IPS-18c (cell line): Measurements from ENCODE around the gene BRWD1.
"Not testable (repeated sequence)": the region's sequence is repeated elsewhere in the genome, so short reads cannot be mapped to it uniquely, and the experiment has no call there.

Source experiments
- H3K4me3 ChIP-seq: 2 replicates; pipeline ENCODE4 v1.7.0; 2013; ENCODE audit warnings: low read depth, mild to moderate bottlenecking, low read length, moderate library complexity; ENCODE audit not compliant: insufficient read depth
- H3K9me3 ChIP-seq: one replicate; pipeline ENCODE4 v1.6.1; 2013; ENCODE audit warnings: mild to moderate bottlenecking, low read length, moderate library complexity; ENCODE audit not compliant: control insufficient read depth, insufficient read depth

Gene BRWD1

GRCh38 chr21:39169906-39170305, 143.5 kb downstream of the BRWD1 start:
- no peaks in the 10 kb centered on the region for H3K9me3 ChIP-seq
- H3K4me3 ChIP-seq, result no peak overlapping the region

GRCh38 chr21:39168800-39169199, 144.6 kb downstream of the BRWD1 start:
- Histone ChIP-seq H3K9me3 (no peaks in the 10 kb centered on the region), H3K4me3 (no peak overlapping the region)

GRCh38 chr21:39164523-39164922, 148.9 kb downstream of the BRWD1 start:
- Histone ChIP-seq H3K4me3 (no peak overlapping the region), H3K9me3 (no peaks in the 10 kb centered on the region)

GRCh38 chr21:39161064-39161463, 152.4 kb downstream of the BRWD1 start:
- Histone ChIP-seq H3K9me3 (no peaks in the 10 kb centered on the region), H3K4me3 (no peak overlapping the region)

- Histone ChIP-seq H3K9me3 (no peaks in the 10 kb centered on the region), H3K4me3 (no peak overlapping the region)
These were observed 153.9 kb downstream of the BRWD1 start for GRCh38 chr21:39159342-39160063.

GRCh38 chr21:39157241-39157640, 156.2 kb downstream of the BRWD1 start:
- not testable (repeated sequence) for H3K9me3 ChIP-seq, H3K4me3 ChIP-seq

GRCh38 chr21:39156024-39156423, 157.4 kb downstream of the BRWD1 start:
- Histone ChIP-seq H3K9me3 (no peaks in the 10 kb centered on the region), H3K4me3 (no peak overlapping the region)

- Histone ChIP-seq H3K9me3 (no peaks in the 10 kb centered on the region), H3K4me3 (no peak overlapping the region)
These were observed 157.9 kb downstream of the BRWD1 start for GRCh38 chr21:39155578-39155977.

GRCh38 chr21:39153842-39154241, 159.6 kb downstream of the BRWD1 start:
- Histone ChIP-seq H3K4me3 (no peak overlapping the region), H3K9me3 (no peaks in the 10 kb centered on the region)

- no peaks in the 10 kb centered on the region for H3K9me3 ChIP-seq
- H3K4me3 ChIP-seq, result no peak overlapping the region
These were observed 160.1 kb downstream of the BRWD1 start for GRCh38 chr21:39153373-39153772.

GRCh38 chr21:39152271-39152670, 161.2 kb downstream of the BRWD1 start:
- H3K4me3 ChIP-seq, result no peak overlapping the region
- no peaks in the 10 kb centered on the region for H3K9me3 ChIP-seq

- Histone ChIP-seq H3K4me3 (no peak overlapping the region), H3K9me3 (no peaks in the 10 kb centered on the region)
These were observed 162.6 kb downstream of the BRWD1 start for GRCh38 chr21:39150877-39151276.

GRCh38 chr21:39150316-39150715, 163.1 kb downstream of the BRWD1 start:
- no peak overlapping the region for H3K4me3 ChIP-seq
- H3K9me3 ChIP-seq, result no peaks in the 10 kb centered on the region

GRCh38 chr21:39149882-39150281, 163.6 kb downstream of the BRWD1 start:
- H3K9me3 ChIP-seq, result no peaks in the 10 kb centered on the region
- no peak overlapping the region for H3K4me3 ChIP-seq

- no peaks in the 10 kb centered on the region for H3K9me3 ChIP-seq
- H3K4me3 ChIP-seq, result no peak overlapping the region
These were observed 164.5 kb downstream of the BRWD1 start for GRCh38 chr21:39148975-39149374.

GRCh38 chr21:39144191-39144590, 169.2 kb downstream of the BRWD1 start:
- Histone ChIP-seq H3K4me3 (no peak overlapping the region), H3K9me3 (no peaks in the 10 kb centered on the region)

- H3K4me3 ChIP-seq, result no peak overlapping the region
These were observed 170.5 kb downstream of the BRWD1 start for GRCh38 chr21:39142972-39143371.

GRCh38 chr21:39141502-39141901, 171.9 kb downstream of the BRWD1 start:
- no peaks in the 10 kb centered on the region for H3K9me3 ChIP-seq
- H3K4me3 ChIP-seq, result no peak overlapping the region

More at GRCh38 chr21:39142972-39143371, 170.5 kb downstream of the BRWD1 start:
- no peaks in the 10 kb centered on the region for H3K9me3 ChIP-seq
